GM19438 (cell line): Measurements from ENCODE around the gene RAVER2.
"Not testable (repeated sequence)": the region's sequence is repeated elsewhere in the genome, so short reads cannot be mapped to it uniquely, and the experiment has no call there.

ENCODE experiments used
- ATAC-seq: cut with Tn5 transposase; IDR thresholded peaks from one replicate; pipeline ENCODE4 v1.9.1; 2021; ENCODE audit warnings: low read depth; ENCODE audit not compliant: unreplicated experiment

RAVER2 gene

GRCh38 chr1:64745986-64746940, 1.4 kb downstream of the RAVER2 start:
- ATAC-seq, result no peak

- no peak for ATAC-seq
These were observed 3.3 kb downstream of the RAVER2 start for GRCh38 chr1:64748222-64748621.

GRCh38 chr1:64748706-64749105, 3.8 kb downstream of the RAVER2 start:
- ATAC-seq, result no peak

- no peak for ATAC-seq
These were observed 5.2 kb downstream of the RAVER2 start for GRCh38 chr1:64750092-64750491.

- ATAC-seq, result no peak
These were observed 6.0 kb downstream of the RAVER2 start for GRCh38 chr1:64750875-64751274.

GRCh38 chr1:64754173-64754572, 9.3 kb downstream of the RAVER2 start:
- no peak for ATAC-seq

- ATAC-seq, result no peak
These were observed 10.5 kb downstream of the RAVER2 start for GRCh38 chr1:64755361-64755760.

- no peak for ATAC-seq
These were observed 11.9 kb downstream of the RAVER2 start for GRCh38 chr1:64756770-64757169.

GRCh38 chr1:64757213-64757612, 12.3 kb downstream of the RAVER2 start:
- no peak for ATAC-seq

- ATAC-seq, result no peak
These were observed 13.4 kb downstream of the RAVER2 start for GRCh38 chr1:64758233-64758632.

- ATAC-seq, result no peak
These were observed 15.1 kb downstream of the RAVER2 start for GRCh38 chr1:64759968-64760367.

- no peak for ATAC-seq
These were observed 20.1 kb downstream of the RAVER2 start for GRCh38 chr1:64765012-64765411.

- no peak for ATAC-seq
These were observed 21.0 kb downstream of the RAVER2 start for GRCh38 chr1:64765826-64766225.

GRCh38 chr1:64766429-64766828, 21.6 kb downstream of the RAVER2 start:
- no peak for ATAC-seq

GRCh38 chr1:64769482-64769881, 24.6 kb downstream of the RAVER2 start:
- no peak for ATAC-seq

GRCh38 chr1:64769971-64770370, 25.1 kb downstream of the RAVER2 start:
- no peak for ATAC-seq

GRCh38 chr1:64773306-64773705, 28.4 kb downstream of the RAVER2 start:
- ATAC-seq, result not testable (repeated sequence)

GRCh38 chr1:64775113-64775512, 30.2 kb downstream of the RAVER2 start:
- no peak for ATAC-seq

- ATAC-seq, result not testable (repeated sequence)
These were observed 37.2 kb downstream of the RAVER2 start for GRCh38 chr1:64782044-64782443.

- not testable (repeated sequence) for ATAC-seq
These were observed 38.0 kb downstream of the RAVER2 start for GRCh38 chr1:64782848-64783247.

GRCh38 chr1:64790832-64791487, 46.1 kb downstream of the RAVER2 start:
- no peak for ATAC-seq

GRCh38 chr1:64798872-64799271, 54.0 kb downstream of the RAVER2 start:
- no peak for ATAC-seq
